ENCODE results near the gene SCD5. TPM values are rescaled to one million over a fixed set of nuclear protein-coding genes. Genes with fewer than 3 reads are reported as not detected.
A peak's percentile ranks its signal among the peaks of the same experiment; 100 is the strongest.
"Not testable (repeated sequence)": the region's sequence is repeated elsewhere in the genome, so short reads cannot be mapped to it uniquely, and the experiment has no call there.

SCD5 gene
- 1 to 10 TPM; 1.6 to 2.2 TPM for total RNA-seq

DNA sequence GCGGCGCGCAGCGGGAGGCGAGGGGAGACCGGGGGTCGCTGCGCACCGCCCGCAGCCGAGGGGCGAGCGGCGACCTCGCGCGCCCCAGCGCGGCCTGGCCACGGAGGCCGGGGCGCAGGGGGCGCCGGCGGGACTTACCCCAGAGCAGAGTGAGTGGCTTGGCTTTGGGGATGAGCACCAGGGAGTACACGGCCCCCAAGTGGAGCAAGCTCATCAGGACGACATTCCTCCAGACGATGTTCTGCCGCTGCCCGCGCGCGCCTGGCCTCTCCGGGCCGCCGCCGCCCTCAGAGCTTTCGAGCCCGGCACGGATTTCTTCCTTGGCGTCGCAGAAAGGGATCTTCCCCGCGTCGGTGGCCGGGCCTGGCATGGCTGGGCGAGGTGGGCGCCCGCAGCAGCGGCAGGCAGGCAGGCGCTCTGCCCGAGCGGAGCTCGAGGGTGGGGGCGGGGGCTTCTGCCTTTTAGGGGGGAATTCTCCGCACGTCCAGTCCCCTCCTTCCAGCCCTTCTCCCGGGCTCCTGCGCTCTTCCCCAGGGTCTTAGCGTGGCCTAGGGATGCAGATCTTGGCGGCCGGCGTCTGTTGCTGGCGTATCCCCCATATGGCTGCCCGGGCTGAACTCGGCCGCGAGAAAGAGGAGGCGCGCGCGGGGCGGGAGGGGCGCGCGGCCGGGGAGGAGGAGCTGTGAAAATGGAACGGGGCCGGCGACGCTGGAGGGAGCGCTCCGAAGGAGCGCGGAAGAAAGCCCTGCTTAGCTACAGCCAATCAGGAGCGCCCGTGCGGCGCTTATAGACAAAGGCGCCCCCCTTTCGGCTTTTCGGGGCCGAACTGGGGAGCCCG is at the start of gene SCD5:
SCD5 (minus strand) TSS at position 629 of the 838 bp plus-strand sequence; CDS start at position 370, 259 bp downstream.
- POLR2A ChIA-PET, result interaction anchor here (1.0 kb wide), 1 partner anchor 14 kb away, joined by 3 read pairs; no protein-coding TSS in a partner anchor
- H3K27ac Mint-ChIP-seq, result no peak within 1 kb of the TSS
- peak; percentile 71 for DNase-seq
- H3K4me3 Mint-ChIP-seq, result peak within 1 kb of the TSS; percentile 75
- peaks cover 43% of the 10 kb centered on the region for H3K27me3 Mint-ChIP-seq
- peak; percentile 96 for ATAC-seq
- no peaks in the 10 kb centered on the region for H3K36me3 Mint-ChIP-seq (ENCODE audit: low read depth)
- intact Hi-C loops (cut with micrococcal nuclease), result no loop called here
- TF ChIP-seq, protein P1, sequence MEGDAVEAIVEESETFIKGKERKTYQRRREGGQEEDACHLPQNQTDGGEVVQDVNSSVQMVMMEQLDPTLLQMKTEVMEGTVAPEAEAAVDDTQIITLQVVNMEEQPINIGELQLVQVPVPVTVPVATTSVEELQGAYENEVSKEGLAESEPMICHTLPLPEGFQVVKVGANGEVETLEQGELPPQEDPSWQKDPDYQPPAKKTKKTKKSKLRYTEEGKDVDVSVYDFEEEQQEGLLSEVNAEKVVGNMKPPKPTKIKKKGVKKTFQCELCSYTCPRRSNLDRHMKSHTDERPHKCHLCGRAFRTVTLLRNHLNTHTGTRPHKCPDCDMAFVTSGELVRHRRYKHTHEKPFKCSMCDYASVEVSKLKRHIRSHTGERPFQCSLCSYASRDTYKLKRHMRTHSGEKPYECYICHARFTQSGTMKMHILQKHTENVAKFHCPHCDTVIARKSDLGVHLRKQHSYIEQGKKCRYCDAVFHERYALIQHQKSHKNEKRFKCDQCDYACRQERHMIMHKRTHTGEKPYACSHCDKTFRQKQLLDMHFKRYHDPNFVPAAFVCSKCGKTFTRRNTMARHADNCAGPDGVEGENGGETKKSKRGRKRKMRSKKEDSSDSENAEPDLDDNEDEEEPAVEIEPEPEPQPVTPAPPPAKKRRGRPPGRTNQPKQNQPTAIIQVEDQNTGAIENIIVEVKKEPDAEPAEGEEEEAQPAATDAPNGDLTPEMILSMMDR (IDR thresholded peaks at IDR 0.05), result no peak
- H3K4me1 Mint-ChIP-seq (ENCODE audit: low read depth), result peaks cover 16% of the 10 kb centered on the region
- H3K9me3 Mint-ChIP-seq, result no peaks in the 10 kb centered on the region
- CTCF ChIA-PET, result interaction anchor here (1.1 to 1.4 kb wide), 2 partner anchors 24 to 237 kb away, joined by 3 to 4 read pairs; partner anchors contain the start of gene COPS4

DNA sequence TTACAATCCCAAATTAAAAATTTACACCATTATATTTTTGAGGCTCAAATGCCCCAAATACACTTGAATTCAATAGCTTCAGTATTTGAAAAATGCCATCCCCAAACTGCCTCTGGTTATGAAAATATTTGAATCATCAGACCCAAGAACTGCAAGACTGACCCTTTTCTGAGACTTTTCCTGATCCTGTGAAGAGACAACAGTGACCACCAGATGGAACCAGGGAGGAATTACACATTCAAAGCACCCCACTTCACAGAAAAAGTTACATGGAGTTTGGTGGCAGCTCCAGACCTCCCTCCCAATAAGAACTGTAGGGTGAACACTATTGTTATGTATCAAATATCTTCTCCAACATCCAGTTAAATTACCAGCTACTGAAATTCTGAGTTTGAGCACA is 44.0 kb upstream of the SCD5 start:
- no peaks in the 10 kb centered on the region for H3K4me1 Mint-ChIP-seq (ENCODE audit: low read depth)
- POLR2A ChIA-PET, result no interaction called here
- TF ChIP-seq, protein P1 (IDR thresholded peaks at IDR 0.05), result no peak
- peaks cover 38% of the 10 kb centered on the region for H3K36me3 Mint-ChIP-seq (ENCODE audit: low read depth)
- CTCF ChIA-PET, result interaction anchor here (0.7 to 1.6 kb wide), 6 partner anchors 11 to 198 kb away, joined by 3 to 6 read pairs (median 3); no protein-coding TSS in a partner anchor
- H3K9me3 Mint-ChIP-seq, result no peaks in the 10 kb centered on the region
- H3K27ac Mint-ChIP-seq, result no peak overlapping the region
- DNase-seq (no peak), ATAC-seq (no peak)
- no peak overlapping the region for H3K4me3 Mint-ChIP-seq
- no peaks in the 10 kb centered on the region for H3K27me3 Mint-ChIP-seq
- intact Hi-C loops (cut with micrococcal nuclease), result no loop called here

DNA sequence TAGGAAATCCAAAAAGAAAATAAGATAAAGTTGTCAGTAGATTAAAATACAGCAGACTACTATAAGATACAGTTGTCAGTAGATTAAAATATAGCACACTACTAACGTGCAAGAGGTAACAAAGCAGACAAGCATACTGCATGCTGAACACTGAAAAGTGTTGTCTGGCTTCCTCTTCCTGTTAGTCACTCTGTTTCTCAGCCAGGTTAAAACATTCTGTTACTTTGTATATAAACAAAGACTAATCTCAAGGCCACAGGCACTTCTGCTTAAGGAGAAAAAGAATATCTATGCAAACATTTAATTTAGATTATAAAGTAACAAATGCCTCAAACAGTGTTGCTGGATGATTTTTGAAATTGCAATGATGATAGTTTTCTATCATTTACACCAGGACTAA is 41.0 kb upstream of the SCD5 start:
- Mint-ChIP-seq H3K36me3 (ENCODE audit: low read depth) (peaks cover 41% of the 10 kb centered on the region), H3K9me3 (no peaks in the 10 kb centered on the region), H3K4me3 (no peak overlapping the region), H3K27me3 (no peaks in the 10 kb centered on the region), H3K27ac (no peak overlapping the region), H3K4me1 (ENCODE audit: low read depth) (no peaks in the 10 kb centered on the region)
- intact Hi-C loops (cut with micrococcal nuclease), result no loop called here
- ChIA-PET CTCF (interaction anchor here (1.0 kb wide), 1 partner anchor 13 kb away, joined by 4 read pairs; no protein-coding TSS in a partner anchor), POLR2A (no interaction called here)
- TF ChIP-seq, protein P1 (IDR thresholded peaks at IDR 0.05), result no peak
- ATAC-seq (no peak), DNase-seq (no peak)

DNA sequence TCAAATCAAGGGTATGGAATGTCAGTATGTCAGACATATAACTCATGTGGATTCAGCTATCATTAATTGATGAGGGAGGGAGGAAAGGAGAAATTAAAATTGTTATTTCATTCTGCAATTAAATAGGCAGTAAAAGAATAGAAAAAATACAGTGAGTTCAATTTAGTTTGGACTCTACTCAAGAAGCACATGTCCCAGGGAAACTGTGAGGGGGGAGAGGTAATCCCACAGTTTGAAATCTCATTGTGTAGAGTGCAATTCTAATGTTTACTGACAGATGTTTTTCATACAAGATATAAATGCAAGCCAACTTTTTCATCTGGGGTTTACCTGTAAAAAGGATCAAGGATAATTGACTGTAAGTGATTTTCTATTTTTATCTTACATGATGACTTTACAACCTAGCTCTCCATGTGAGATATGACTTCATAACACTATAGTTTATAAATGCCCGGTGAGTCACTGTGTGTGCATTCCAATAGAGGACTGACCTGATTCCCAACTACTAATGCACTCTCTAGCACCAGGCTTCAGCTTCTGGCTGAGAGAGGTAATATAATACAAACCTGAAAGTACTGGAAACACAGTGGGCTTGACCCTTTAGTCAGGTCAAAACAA is 35.2 kb upstream of the SCD5 start:
- Mint-ChIP-seq H3K4me1 (ENCODE audit: low read depth) (no peaks in the 10 kb centered on the region), H3K9me3 (no peaks in the 10 kb centered on the region), H3K4me3 (no peak overlapping the region), H3K27ac (no peak overlapping the region), H3K36me3 (ENCODE audit: low read depth) (peaks cover 43% of the 10 kb centered on the region), H3K27me3 (no peaks in the 10 kb centered on the region)
- DNase-seq, result no peak
- ChIA-PET POLR2A (no interaction called here), CTCF (interaction anchor here (1.0 kb wide), 1 partner anchor 19 kb away, joined by 3 read pairs; no protein-coding TSS in a partner anchor)
- intact Hi-C loops (cut with micrococcal nuclease), result no loop called here
- TF ChIP-seq, protein P1 (IDR thresholded peaks at IDR 0.05), result no peak
- no peak for ATAC-seq

DNA sequence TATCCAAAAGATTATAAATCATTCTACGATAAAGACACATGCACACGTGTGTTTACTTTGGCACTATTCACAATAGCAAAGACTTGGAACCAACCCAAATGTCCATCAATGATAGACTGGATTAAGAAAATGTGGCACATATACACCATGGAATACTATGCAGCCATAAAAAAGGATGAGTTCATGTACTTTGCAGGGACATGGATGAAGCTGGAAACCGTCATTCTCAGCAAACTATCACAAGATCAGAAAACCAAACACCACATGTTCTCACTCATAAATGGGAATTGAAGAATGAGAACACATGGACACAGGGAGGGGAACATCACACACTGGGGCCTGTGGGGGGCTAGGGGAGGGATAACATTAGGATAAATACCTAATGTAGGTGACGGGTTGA is 34.5 kb upstream of the SCD5 start:
- intact Hi-C loops (cut with micrococcal nuclease); H3K27me3 Mint-ChIP-seq: not testable (repeated sequence)

More for the DNA sequence above, 34.5 kb upstream of the SCD5 start:
- POLR2A ChIA-PET; H3K27ac Mint-ChIP-seq; ATAC-seq; DNase-seq; H3K4me3 Mint-ChIP-seq; H3K9me3 Mint-ChIP-seq; H3K4me1 Mint-ChIP-seq (ENCODE audit: low read depth); CTCF ChIA-PET: not testable (repeated sequence)
- peaks cover 39% of the 10 kb centered on the region for H3K36me3 Mint-ChIP-seq (ENCODE audit: low read depth)

Measured in activated CD8-positive, alpha-beta T cell treated with anti-CD3 and anti-CD28 coated beads for 36 hours (primary cell).